ENCODE results near the gene ZNFX1. TPM values are rescaled to one million over a fixed set of nuclear protein-coding genes. Genes with fewer than 3 reads are reported as not detected.
A peak's percentile ranks its signal among the peaks of the same experiment; 100 is the strongest.

The ZNFX1 gene
- total RNA-seq, 1 donor from 2014 or later = 49.1 TPM

DNA sequence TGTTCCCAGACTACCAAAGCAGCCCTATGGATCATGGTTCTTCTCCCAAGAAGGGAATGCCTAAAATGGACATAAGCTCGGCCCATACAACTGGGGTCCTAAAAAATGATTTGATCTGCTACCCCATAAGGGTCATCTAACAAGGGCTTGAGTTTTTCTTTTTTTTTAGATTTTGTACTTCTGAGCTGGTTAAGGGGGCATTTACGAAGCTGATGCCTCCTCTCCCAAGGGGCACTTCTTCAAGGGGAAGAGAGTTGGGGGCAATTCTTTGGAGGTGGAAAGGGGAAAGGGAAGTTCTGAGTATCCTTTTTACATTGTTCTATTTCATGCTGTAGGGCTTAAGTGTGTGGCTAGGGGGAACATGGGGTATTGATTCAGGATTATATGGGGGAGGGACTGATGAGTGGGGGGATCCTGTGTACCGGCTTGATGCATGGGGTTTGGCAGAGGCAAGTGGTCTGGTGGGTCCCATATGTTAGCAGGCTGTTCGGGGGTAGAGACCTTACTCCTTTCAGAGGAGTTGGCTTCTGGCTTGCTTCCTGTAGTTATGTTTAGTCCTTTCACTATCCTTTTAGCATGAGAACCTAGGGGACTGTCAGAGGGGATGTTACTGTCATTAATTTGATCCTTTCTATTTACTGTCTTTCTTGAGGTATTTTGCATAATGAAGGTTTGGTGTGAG is 8.1 kb upstream of the ZNFX1 start:
- peak overlapping the region in 1 of 2 donors; percentile 2 for H3K4me3 ChIP-seq
- intact Hi-C loops (cut with DNase I) = no loop called here
- DNase-seq (ENCODE audit: low spot score in 2 of 2) = no peak
- TF ChIP-seq, protein P1, sequence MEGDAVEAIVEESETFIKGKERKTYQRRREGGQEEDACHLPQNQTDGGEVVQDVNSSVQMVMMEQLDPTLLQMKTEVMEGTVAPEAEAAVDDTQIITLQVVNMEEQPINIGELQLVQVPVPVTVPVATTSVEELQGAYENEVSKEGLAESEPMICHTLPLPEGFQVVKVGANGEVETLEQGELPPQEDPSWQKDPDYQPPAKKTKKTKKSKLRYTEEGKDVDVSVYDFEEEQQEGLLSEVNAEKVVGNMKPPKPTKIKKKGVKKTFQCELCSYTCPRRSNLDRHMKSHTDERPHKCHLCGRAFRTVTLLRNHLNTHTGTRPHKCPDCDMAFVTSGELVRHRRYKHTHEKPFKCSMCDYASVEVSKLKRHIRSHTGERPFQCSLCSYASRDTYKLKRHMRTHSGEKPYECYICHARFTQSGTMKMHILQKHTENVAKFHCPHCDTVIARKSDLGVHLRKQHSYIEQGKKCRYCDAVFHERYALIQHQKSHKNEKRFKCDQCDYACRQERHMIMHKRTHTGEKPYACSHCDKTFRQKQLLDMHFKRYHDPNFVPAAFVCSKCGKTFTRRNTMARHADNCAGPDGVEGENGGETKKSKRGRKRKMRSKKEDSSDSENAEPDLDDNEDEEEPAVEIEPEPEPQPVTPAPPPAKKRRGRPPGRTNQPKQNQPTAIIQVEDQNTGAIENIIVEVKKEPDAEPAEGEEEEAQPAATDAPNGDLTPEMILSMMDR (IDR thresholded peaks at IDR 0.05) = no peak
- H3K27me3 ChIP-seq = no peaks in the 10 kb centered on the region
- no peak overlapping the region for H3K27ac ChIP-seq
- no peaks in the 10 kb centered on the region for H3K4me1 ChIP-seq
- peaks cover 90 to 100% of the 10 kb centered on the region in 2 donors for H3K36me3 ChIP-seq
- peaks cover 39 to 55% of the 10 kb centered on the region in 2 donors for H3K9me3 ChIP-seq

DNA sequence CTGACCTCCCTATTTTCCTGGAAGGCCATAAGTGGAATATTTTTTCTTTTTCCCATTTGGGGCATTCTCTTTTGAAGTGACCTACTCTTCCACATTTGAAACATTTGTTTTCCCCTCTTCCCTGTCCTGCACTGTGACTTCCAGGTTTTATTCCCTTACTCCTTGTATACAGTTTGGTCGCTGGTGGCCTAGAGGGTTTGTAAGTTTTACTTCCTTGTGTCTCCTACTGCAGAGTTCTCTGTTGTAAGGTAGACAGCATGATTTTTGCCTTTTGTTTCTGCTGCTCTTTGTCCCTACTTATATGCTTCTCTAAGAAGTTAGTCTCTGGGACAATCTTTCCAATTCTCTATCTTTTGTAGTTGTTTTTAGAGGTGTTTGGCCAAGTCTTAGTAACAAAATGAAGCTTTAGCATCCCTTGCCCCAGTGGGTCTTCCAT is 7.4 kb upstream of the ZNFX1 start:
- H3K4me3 ChIP-seq = no peak overlapping the region
- intact Hi-C loops (cut with DNase I) = no loop called here
- no peak for DNase-seq (ENCODE audit: low spot score in 2 of 2)
- H3K36me3 ChIP-seq = peaks cover 95 to 100% of the 10 kb centered on the region in 2 donors
- no peaks in the 10 kb centered on the region for H3K27me3 ChIP-seq
- H3K9me3 ChIP-seq = peaks cover 44 to 61% of the 10 kb centered on the region in 2 donors
- peaks cover 4 to 5% of the 10 kb centered on the region in 2 donors for H3K4me1 ChIP-seq
- H3K27ac ChIP-seq = no peak overlapping the region
- TF ChIP-seq, protein P1 (IDR thresholded peaks at IDR 0.05) = no peak

DNA sequence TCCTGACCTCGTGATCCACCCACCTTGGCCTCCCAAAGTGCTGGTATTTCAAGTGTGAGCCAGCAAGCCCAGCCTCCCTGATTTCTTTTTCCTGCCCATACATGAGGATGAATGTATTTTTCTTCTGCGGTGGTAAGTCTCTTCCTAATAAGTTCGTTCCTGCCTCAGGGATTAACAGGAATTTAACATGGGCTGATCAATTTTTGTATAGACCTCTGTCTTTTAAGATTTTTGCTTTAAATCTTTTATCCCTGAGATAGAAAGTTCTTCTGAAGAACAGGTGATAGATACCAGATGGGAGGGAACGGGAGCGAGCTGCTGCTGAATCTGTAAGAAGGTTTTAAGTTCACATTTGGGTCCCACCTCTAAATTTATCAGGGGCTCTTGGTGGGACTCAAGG is 7.0 kb upstream of the ZNFX1 start:
- peaks cover 44 to 61% of the 10 kb centered on the region in 2 donors for H3K9me3 ChIP-seq
- H3K36me3 ChIP-seq = peaks cover 99 to 100% of the 10 kb centered on the region in 2 donors
- DNase-seq (ENCODE audit: low spot score in 2 of 2) = no peak
- H3K4me3 ChIP-seq = no peak overlapping the region
- H3K4me1 ChIP-seq = peaks cover 7 to 9% of the 10 kb centered on the region in 2 donors
- intact Hi-C loops (cut with DNase I) = no loop called here
- TF ChIP-seq, protein P1 (IDR thresholded peaks at IDR 0.05) = no peak
- no peak overlapping the region for H3K27ac ChIP-seq
- H3K27me3 ChIP-seq = no peaks in the 10 kb centered on the region

- no peak overlapping the region for H3K27ac ChIP-seq
- no peak overlapping the region for H3K4me3 ChIP-seq
- intact Hi-C loops (cut with DNase I) = no loop called here
- peaks cover 44 to 61% of the 10 kb centered on the region in 2 donors for H3K9me3 ChIP-seq
- H3K36me3 ChIP-seq = peaks cover 95% of the 10 kb centered on the region in 2 donors
- no peaks in the 10 kb centered on the region for H3K27me3 ChIP-seq
- TF ChIP-seq, protein P1 (IDR thresholded peaks at IDR 0.05) = no peak
- H3K4me1 ChIP-seq = peaks cover 11 to 12% of the 10 kb centered on the region in 2 donors
- no peak for DNase-seq (ENCODE audit: low spot score in 2 of 2)
Measured at GRCh38 chr20:49283703-49284625, 6.1 kb upstream of the ZNFX1 start.

- Histone ChIP-seq H3K27me3 (no peaks in the 10 kb centered on the region), H3K36me3 (peaks cover 88% of the 10 kb centered on the region in 2 donors), H3K4me1 (peaks cover 11 to 12% of the 10 kb centered on the region in 2 donors), H3K27ac (no peak overlapping the region), H3K4me3 (no peak overlapping the region), H3K9me3 (peaks cover 44 to 61% of the 10 kb centered on the region in 2 donors)
- intact Hi-C loops (cut with DNase I) = no loop called here
- TF ChIP-seq, protein P1 (IDR thresholded peaks at IDR 0.05) = no peak
- DNase-seq (ENCODE audit: low spot score in 2 of 2) = no peak
Measured at GRCh38 chr20:49283176-49283702, 5.4 kb upstream of the ZNFX1 start.
